ENCODE data around the gene DEFB125. TPM values are rescaled to one million over a fixed set of nuclear protein-coding genes. Genes with fewer than 3 reads are reported as not detected.

DEFB125 gene
- total RNA-seq, 4 donors from 2014 or later = not detected

DNA sequence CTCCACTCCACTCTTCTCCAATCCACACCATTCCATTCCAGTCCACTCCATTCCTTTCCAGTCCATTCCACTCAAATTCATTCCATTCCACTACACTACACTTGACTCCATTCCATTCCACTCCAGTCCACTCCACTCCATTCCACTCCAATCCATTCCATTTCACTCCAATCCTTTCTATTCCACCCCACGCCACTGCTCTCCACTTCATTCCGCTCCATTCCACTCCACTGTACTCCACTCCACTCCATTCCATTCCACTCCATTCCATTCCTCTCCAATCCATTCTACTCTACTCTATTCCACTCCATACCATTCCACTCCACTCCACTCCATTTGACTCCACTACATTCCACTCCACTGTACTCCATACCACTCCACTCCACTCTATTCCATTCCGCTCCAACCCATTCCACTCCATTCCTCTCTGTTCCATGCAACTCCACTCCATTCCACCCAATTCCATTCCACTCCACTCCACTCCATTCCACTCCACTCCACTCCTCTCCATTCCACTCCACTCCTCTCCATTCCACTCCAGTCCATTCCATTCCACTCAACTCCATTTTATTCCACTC, 23.4 kb upstream of the DEFB125 start:
- Histone ChIP-seq H3K27me3 (no peaks in the 10 kb centered on the region), H3K4me1 (no peaks in the 10 kb centered on the region), H3K4me3 (no peak overlapping the region), H3K27ac (no peak overlapping the region), H3K36me3 (no peaks in the 10 kb centered on the region), H3K9me3 (no peaks in the 10 kb centered on the region)
- TF ChIP-seq CTCF (IDR thresholded peaks at IDR 0.05) (no peak), POLR2A (IDR thresholded peaks at IDR 0.05) (no peak)
- no peak for DNase-seq

- H3K27me3 ChIP-seq = no peaks in the 10 kb centered on the region
- TF ChIP-seq CTCF (IDR thresholded peaks at IDR 0.05) = no peak
- no peak for TF ChIP-seq POLR2A (IDR thresholded peaks at IDR 0.05)
Measured at GRCh38 chr20:64766-65322, 22.6 kb upstream of the DEFB125 start.

DNA sequence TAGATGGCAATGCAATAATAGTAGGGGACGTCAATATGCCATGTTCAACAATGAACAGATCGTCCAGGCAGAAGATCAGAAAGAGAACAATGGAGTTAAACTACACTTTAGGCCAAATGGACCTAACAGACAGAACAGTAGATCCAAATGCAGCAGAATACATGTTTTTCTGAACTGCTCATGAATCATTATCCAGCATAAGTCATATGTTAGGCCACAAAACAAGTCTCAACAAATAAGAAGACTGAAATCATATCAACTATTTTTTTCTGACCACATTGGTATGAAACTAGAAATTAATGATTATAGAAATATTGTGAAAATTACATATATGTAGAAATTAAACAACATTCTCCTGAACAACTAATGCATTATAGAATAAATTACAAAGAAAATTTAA, 10.2 kb upstream of the DEFB125 start:
- H3K27me3 ChIP-seq = no peaks in the 10 kb centered on the region
- DNase-seq = no peak
- no peak for TF ChIP-seq CTCF (IDR thresholded peaks at IDR 0.05)
- no peaks in the 10 kb centered on the region for H3K4me1 ChIP-seq
- H3K36me3 ChIP-seq = no peaks in the 10 kb centered on the region
- H3K4me3 ChIP-seq = no peak overlapping the region
- H3K9me3 ChIP-seq = no peaks in the 10 kb centered on the region
- H3K27ac ChIP-seq = no peak overlapping the region

More at GRCh38 chr20:64766-65322, 22.6 kb upstream of the DEFB125 start:
- DNase-seq = no peak
- Histone ChIP-seq H3K4me1 (no peaks in the 10 kb centered on the region), H3K27ac (no peak overlapping the region), H3K4me3 (no peak overlapping the region), H3K36me3 (no peaks in the 10 kb centered on the region), H3K9me3 (no peaks in the 10 kb centered on the region)

GRCh38 chr20:78338-78737, 9.1 kb upstream of the DEFB125 start:
- TF ChIP-seq POLR2A (IDR thresholded peaks at IDR 0.05) (no peak), CTCF (IDR thresholded peaks at IDR 0.05) (no peak)
- no peaks in the 10 kb centered on the region for H3K4me1 ChIP-seq
- H3K9me3 ChIP-seq = no peaks in the 10 kb centered on the region
- H3K4me3 ChIP-seq = no peak overlapping the region
- H3K36me3 ChIP-seq = no peaks in the 10 kb centered on the region
- DNase-seq = no peak
- H3K27ac ChIP-seq = no peak overlapping the region
- no peaks in the 10 kb centered on the region for H3K27me3 ChIP-seq

DNA sequence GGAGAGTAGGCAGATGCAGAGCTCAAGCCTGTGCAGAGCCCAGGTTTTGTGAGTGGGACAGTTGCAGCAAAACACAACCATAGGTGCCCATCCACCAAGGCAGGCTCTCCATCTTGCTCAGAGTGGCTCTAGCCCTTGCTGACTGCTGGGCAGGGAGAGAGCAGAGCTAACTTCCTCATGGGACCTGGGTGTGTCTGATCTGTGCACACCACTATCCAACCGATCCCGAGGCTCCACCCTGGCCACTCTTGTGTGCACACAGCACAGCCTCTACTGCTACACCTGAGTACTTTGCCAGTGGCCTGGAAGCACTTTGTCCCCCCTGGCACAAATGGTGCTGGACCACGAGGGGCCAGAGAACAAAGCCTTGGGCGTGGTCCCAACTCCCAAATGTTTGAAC, 7.9 kb upstream of the DEFB125 start:
- no peaks in the 10 kb centered on the region for H3K4me1 ChIP-seq
- DNase-seq = no peak

More for the DNA sequence above, 7.9 kb upstream of the DEFB125 start:
- TF ChIP-seq CTCF (IDR thresholded peaks at IDR 0.05) (no peak), POLR2A (IDR thresholded peaks at IDR 0.05) (no peak)
- Histone ChIP-seq H3K36me3 (no peaks in the 10 kb centered on the region), H3K27ac (no peak overlapping the region), H3K27me3 (no peaks in the 10 kb centered on the region), H3K4me3 (no peak overlapping the region), H3K9me3 (no peaks in the 10 kb centered on the region)

All from Peyer's patch (tissue), 4 donors.